GM12891 (cell line): ENCODE data around the gene STX7.

Experiments used
- POLR2AphosphoS5 ChIP-seq: IDR thresholded peaks from 2 replicates; pipeline ENCODE4 v1.6.1; 2011; ENCODE audit warnings: low read depth, low read length, control low read depth
- TAF1 ChIP-seq: IDR thresholded peaks from 2 replicates; pipeline ENCODE4 v1.6.1; 2011; ENCODE audit warnings: low read depth, low read length, control low read depth

GRCh38 chr6:132527791-132528190, 14.9 kb upstream of the STX7 start:
- TF ChIP-seq POLR2AphosphoS5 (no peak), TAF1 (no peak)
